Sciatic nerve (tissue), 2 donors: ENCODE measurements around the gene BASP1. TPM values are rescaled to one million over a fixed set of nuclear protein-coding genes. Genes with fewer than 3 reads are reported as not detected.

ENCODE experiments used
- ATAC-seq: fragments of 200-7000 bp; cut with Tn5 transposase; one replicate; pipeline ENCODE4 v1.9.1; 2020; ENCODE audit warnings: mild to moderate bottlenecking, moderate library complexity
- DNase-seq: peaks from one replicate; pipeline ENCODE4 v3.0.0-alpha.2; 2020; ENCODE audit warnings: low spot score
- intact Hi-C: fragments of 100-400 bp; cut with DNase I; formaldehyde crosslinking; loops from one replicate; pipeline ENCODE4 v1.14.2; 2022
- total RNA-seq: library from RNA; stranded (reverse); fragmentation: NEBNext Ultra II Directional; extraction: Animal tissue kit (Norgen Biotek cat#: 25700); gene quantifications from one replicate; pipeline ENCODE4 v1.2.1, GENCODE V29; 2021
- donor health status: DM: no; HTN: no; CAD: no.
- donor health status: DM: no; HTN: no; CAD: no.

The BASP1 gene
- total RNA-seq, 1 donor from 2014 or later: 26.8 TPM

GRCh38 chr5:17267106-17267505, 49.7 kb downstream of the BASP1 start:
- intact Hi-C loops: no loop called here
- no peak for ATAC-seq
- no peak for DNase-seq

- ATAC-seq: no peak
These were observed 51.8 kb downstream of the BASP1 start for GRCh38 chr5:17269201-17269600.

DNA sequence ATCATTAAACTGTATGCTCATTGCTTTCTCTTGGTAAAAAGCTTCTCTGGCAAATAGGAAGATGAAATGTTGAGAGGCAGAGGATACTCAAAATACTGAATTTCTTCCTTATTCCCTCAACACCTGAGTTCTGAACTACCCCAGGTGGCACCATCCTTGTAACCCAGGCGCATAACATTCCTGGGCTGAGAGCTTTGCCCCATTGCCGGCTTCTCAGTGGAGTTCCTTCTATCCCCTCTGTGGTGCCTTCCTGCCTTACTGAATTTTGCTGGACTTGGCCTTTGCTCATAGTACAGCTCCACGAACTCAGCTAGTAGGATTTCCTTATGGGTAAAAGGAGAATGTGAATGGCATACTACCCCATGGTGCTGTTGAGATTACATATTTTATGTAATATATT, 54.7 kb downstream of the BASP1 start:
- no peak for DNase-seq

More at GRCh38 chr5:17269201-17269600, 51.8 kb downstream of the BASP1 start:
- intact Hi-C loops: no loop called here
- DNase-seq: no peak

GRCh38 chr5:17275289-17276158, 58.1 kb downstream of the BASP1 start:
- intact Hi-C loops: no loop called here
- DNase-seq (no peak), ATAC-seq (no peak)

More for the DNA sequence above, 54.7 kb downstream of the BASP1 start:
- ATAC-seq: no peak
- intact Hi-C loops: no loop called here

DNA sequence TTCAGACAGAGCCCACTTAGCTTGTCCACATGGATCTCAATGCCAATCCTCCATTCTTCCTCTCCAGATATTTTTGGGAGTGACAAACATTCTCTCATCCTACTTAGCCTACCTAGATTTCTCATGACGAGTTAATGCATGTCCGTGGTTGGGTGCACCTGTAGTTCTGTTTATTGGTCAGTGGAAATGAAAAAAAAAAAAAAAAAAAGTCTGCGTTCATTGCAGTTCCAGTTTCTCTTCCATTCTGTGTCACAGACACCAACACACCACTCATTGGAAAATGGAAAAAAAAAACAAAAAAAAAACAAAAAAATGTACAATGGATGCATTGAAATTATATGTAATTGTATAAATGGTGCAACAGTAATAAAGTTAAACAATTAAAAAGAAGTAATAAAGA, 59.0 kb downstream of the BASP1 start:
- intact Hi-C loops: no loop called here
- DNase-seq (no peak), ATAC-seq (no peak)

- ATAC-seq (no peak), DNase-seq (no peak)
- intact Hi-C loops: no loop called here
These were observed 60.5 kb downstream of the BASP1 start for GRCh38 chr5:17277907-17278306.

DNA sequence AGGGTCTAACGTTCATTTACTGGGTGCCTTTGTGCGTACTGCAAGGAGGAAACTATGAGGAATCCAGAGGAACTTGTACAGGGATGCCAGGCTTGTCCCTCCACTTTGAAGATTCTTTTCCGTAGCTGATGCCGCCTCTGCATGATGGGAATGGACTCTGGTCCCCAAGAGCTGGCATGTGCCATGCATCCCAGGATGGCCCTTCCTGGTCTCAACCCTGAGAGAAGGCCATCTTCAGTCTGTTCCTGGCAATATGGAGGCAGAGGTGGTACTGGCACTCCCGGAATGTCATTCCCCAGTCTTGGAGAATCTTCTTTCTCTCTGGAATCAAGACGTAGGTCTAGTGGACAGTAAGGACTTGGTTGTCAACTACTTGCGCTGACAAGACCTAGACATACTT, 61.5 kb downstream of the BASP1 start:
- DNase-seq (no peak), ATAC-seq (no peak)
- intact Hi-C loops: no loop called here

DNA sequence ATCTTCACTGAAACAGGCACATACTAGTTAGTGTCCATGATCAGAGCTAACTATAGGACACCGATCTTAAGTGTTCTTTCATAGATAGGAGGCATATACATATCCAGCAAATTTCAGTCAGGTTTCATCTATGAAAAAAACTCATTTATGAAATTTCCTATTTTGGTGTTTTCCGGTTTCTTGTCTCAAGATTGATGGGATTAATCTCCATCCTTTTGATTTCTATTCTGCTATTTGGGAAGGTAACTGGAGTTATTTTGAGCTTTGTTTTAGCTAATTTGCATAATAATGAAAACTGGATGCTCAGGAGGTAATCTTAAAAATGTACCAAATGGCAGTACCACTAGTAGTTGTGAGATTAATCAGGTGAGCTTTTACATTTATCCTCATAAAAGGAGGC, 62.1 kb downstream of the BASP1 start:
- no peak for ATAC-seq
- no peak for DNase-seq
- intact Hi-C loops: no loop called here

DNA sequence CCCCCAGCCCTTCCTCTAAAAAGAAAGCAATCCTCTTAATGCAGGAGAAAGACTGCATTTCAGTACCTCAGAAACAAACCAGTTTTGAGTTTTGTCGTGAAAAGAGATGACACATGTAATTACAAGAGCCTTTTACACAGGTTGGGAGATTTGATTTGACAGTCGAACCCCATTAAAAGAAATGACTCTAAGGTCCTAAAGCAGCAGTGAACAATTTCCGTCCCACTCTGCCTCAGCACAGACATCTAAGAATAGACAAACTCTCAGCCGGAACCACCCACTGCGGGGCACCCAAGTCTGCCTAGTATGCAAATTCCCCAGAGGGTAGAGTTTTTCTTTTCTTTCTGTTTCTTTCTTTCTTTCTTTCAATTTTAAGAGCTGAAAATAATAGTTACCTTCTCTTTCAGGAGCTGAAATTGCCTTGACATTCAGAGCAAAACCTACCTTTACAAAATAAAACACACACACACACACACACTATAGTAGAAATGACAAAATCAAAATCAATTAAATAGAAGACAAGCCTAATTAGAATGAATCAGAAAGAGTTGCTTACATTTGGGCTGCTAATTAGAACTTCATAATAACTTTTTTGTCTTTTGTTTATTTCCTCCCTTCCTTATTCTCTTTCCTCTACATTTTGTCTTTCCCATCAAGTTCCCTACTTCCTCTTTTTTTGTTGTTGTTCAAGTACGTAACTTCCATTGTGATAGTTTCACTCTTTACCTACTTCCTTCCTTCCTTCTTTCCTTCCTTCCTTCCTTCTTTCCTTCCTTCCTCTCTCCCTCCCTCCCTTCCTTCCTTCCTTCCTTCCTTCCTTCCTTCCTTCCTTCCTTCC, 65.1 kb downstream of the BASP1 start:
- no peak for DNase-seq
- ATAC-seq: no peak
- intact Hi-C loops: no loop called here

GRCh38 chr5:17283121-17283415, 65.6 kb downstream of the BASP1 start:
- intact Hi-C loops: no loop called here
- DNase-seq: no peak
- no peak for ATAC-seq

- intact Hi-C loops: no loop called here
- ATAC-seq: no peak
- no peak for DNase-seq
These were observed 70.2 kb downstream of the BASP1 start for GRCh38 chr5:17287501-17288155.

- ATAC-seq (no peak), DNase-seq (no peak)
- intact Hi-C loops: no loop called here
These were observed 71.1 kb downstream of the BASP1 start for GRCh38 chr5:17288570-17288969.

- intact Hi-C loops: no loop called here
- no peak for ATAC-seq
- no peak for DNase-seq
These were observed 72.5 kb downstream of the BASP1 start for GRCh38 chr5:17289681-17290539.

- intact Hi-C loops: no loop called here
- ATAC-seq: no peak
- no peak for DNase-seq
These were observed 73.1 kb downstream of the BASP1 start for GRCh38 chr5:17290540-17290974.

GRCh38 chr5:17292434-17293015, 75.1 kb downstream of the BASP1 start:
- DNase-seq (no peak), ATAC-seq (no peak)
- intact Hi-C loops: no loop called here

DNA sequence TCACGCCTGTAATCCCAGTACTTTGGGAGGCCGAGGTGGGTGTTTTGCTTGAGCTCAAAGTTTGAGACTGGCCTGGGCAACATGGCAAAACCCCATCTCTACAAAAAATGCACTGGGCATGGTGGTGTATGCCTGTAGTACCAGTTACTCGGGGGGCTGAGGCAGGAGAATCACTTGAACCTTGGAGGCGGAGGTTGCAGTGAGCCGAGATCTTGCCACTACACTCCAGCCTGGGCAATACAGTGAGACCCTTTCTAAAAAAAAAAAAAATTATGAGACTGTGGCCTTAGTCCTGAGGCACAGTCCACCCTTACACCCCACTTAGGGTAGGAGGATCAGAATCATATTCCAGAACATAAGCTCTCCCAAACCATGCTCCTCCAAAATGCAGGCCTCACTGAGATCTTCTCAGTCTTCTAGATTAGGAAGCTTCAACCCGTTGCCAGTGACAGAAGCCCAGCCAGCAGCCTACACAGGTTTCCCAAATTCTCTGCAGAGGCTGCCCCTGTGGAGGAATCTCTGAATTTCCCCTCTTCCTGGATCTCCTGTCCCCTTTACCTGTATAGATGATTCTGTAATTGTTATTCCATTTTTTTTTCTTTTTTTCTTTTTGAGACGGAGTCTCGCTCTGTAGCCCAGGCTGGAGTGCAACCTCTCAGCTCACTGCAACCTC, 77.3 kb downstream of the BASP1 start:
- no peak for ATAC-seq
- intact Hi-C loops: no loop called here
- no peak for DNase-seq

GRCh38 chr5:17295671-17296070, 78.2 kb downstream of the BASP1 start:
- ATAC-seq (no peak), DNase-seq (no peak)
- intact Hi-C loops: no loop called here

DNA sequence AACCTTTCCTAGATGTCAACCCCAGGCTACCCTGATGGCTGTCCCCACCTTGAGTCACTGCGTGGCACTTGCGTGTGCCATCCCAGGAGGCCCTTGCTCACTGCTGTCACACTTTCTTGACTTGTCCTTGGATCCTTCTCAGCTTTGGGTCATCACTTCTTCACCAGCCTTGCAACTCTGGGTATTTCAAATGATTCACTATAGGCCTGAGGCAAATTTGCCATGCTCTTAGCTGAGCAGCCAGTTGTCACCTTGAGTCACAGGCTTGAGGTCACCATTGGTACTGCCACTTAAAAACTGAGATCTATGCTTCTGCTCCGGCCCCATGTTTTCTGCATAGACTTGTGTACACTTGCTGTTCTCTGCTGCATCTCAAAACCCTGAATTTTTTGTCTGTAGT, 84.7 kb downstream of the BASP1 start:
- no peak for ATAC-seq
- intact Hi-C loops: no loop called here
- DNase-seq: no peak
